Endothelial cell of umbilical vein (primary cell): ENCODE results near the gene GLRB.

Source experiments
- CTCF ChIP-seq, 2 donors: IDR thresholded peaks; 1 replicate in 1 of 2; 2 replicates in 1 of 2; pipeline ENCODE4 v1.5.1; 2011; ENCODE audit warnings: low read length in 2 of 2, mild to moderate bottlenecking in 2 of 2, moderate library complexity in 2 of 2, control low read depth in 1 of 2, inconsistent platforms in 1 of 2, low read depth in 1 of 2; ENCODE audit not compliant: insufficient read depth in 1 of 2; ENCODE audit errors: extremely low read depth in 1 of 2
- EZH2 ChIP-seq: IDR thresholded peaks from 2 replicates; pipeline ENCODE4 v1.6.1; 2012; ENCODE audit warnings: borderline replicate concordance, low read depth, mild to moderate bottlenecking, moderate library complexity, low read length, inconsistent platforms; ENCODE audit not compliant: severe bottlenecking
- GATA2 ChIP-seq: IDR thresholded peaks from 2 replicates; pipeline ENCODE4 v1.7.0; 2011; ENCODE audit warnings: low read depth, mild to moderate bottlenecking, moderate library complexity, mixed read lengths, low read length; ENCODE audit not compliant: insufficient read length, insufficient read depth
- MAX ChIP-seq: IDR thresholded peaks from 2 replicates; pipeline ENCODE4 v1.6.1; 2011; ENCODE audit not compliant: insufficient read depth, insufficient read length
- POLR2A ChIP-seq: IDR thresholded peaks from 2 replicates; pipeline ENCODE4 v1.6.1; 2012; ENCODE audit warnings: low read depth, mild to moderate bottlenecking, control low read depth, low read length

- TF ChIP-seq CTCF (IDR thresholded peaks at IDR 0.05; ENCODE audit: extremely low read depth in 1 of 2, insufficient read depth in 1 of 2, low read depth in 1 of 2, low read length in 2 of 2) (no peak), POLR2A (no peak), EZH2 (no peak), GATA2 (no peak), MAX (no peak)
These were observed 144.5 kb downstream of the GLRB start, which contains the start of gene GRIA2 for GRCh38 chr4:157220371-157220881.
